HCT116 (cell line): Measurements from ENCODE around the gene ACTN2. TPM values are rescaled to one million over a fixed set of nuclear protein-coding genes. Genes with fewer than 3 reads are reported as not detected.

Experiments
- ATAC-seq: fragments of 200-7000 bp; cut with Tn5 transposase; 2 replicates; pipeline ENCODE4 v1.9.1; 2020; ENCODE audit warnings: mild to moderate bottlenecking, moderate library complexity
- BruUV-seq: library from RNA; stranded (reverse); fragments of 400-500 nt; replicated peaks from 2 replicates; lab custom pipeline; 2021; lab: Mats Ljungman, UMichigan
- CTCF ChIA-PET: fragments of 300-600 bp; sonication (Branson Sonifier 250); formaldehyde crosslinking; loops from one replicate; lab custom pipeline; 2021; ENCODE audit warnings: antibody characterized with exemption; lab: Charles Lee
- POLR2A ChIA-PET: fragments of 300-600, 350-600 bp; sonication (Branson Sonifier 250); formaldehyde crosslinking; loops from one replicate; lab custom pipeline; 2021; ENCODE audit warnings: antibody characterized with exemption; lab: Charles Lee
- RAD21 ChIA-PET, 2 experiments: fragments of 300-600 bp; sonication (Branson Sonifier 250); formaldehyde crosslinking; loops; one replicate each; lab custom pipeline; 2023; ENCODE audit warnings: low total read pairs in 2 of 2; ENCODE audit not compliant: uncharacterized antibody in 2 of 2, unreplicated experiment in 2 of 2, low non-redundant PET in 1 of 2; lab: Charles Lee
- DNase-seq: peaks from one replicate; pipeline ENCODE4 v3.0.0-alpha.2; 2010; ENCODE audit warnings: low read depth, low spot score
- H2AFZ ChIP-seq: fragments of 200-600 bp; shearing (Covaris generic), sonication (generic); 2 replicates; pipeline ENCODE4 v1.6.1; 2017; ENCODE audit warnings: low read depth, mixed run types, mixed read lengths, antibody characterized with exemption, low read length; ENCODE audit not compliant: poor library complexity, severe bottlenecking
- H3K27ac ChIP-seq: 2 replicates; pipeline ENCODE4 v1.5.1; 2012; ENCODE audit warnings: low read depth, low read length
- H3K27me3 ChIP-seq: fragments of 200-600 bp; sonication (generic); 2 replicates; pipeline ENCODE4 v1.6.1; 2016; ENCODE audit warnings: mixed run types, low read length, mixed read lengths; ENCODE audit not compliant: insufficient read depth
- H3K36me3 ChIP-seq, 2 experiments: fragments of 200-500 bp in 1 of 2; fragments of 200-600 bp in 1 of 2; sonication (Bioruptor generic) in 1 of 2; sonication (generic) in 1 of 2; 2 replicates each; pipeline versions ENCODE4 v1.5.1 to v1.6.1; 2014 to 2016; ENCODE audit warnings: low read length in 2 of 2, inconsistent platforms in 1 of 2, mixed read lengths in 1 of 2, mixed run types in 1 of 2; ENCODE audit not compliant: insufficient read depth in 2 of 2, control insufficient read depth in 1 of 2
- H3K4me1 ChIP-seq, 2 experiments: fragments of 200-600 bp in 1 of 2; sonication (generic) in 1 of 2; 2 replicates each; pipeline versions ENCODE4 v1.5.1 to v1.6.1; 2012 to 2017; ENCODE audit warnings: low read length in 2 of 2, inconsistent platforms in 1 of 2, mild to moderate bottlenecking in 1 of 2, mixed read lengths in 1 of 2, mixed run types in 1 of 2, moderate library complexity in 1 of 2; ENCODE audit not compliant: insufficient read depth in 2 of 2, control insufficient read depth in 1 of 2
- H3K4me2 ChIP-seq: fragments of 200-600 bp; sonication (generic); 2 replicates; pipeline ENCODE4 v1.6.1; 2017; ENCODE audit warnings: mixed run types, low read length, mixed read lengths
- H3K4me3 ChIP-seq, 2 experiments: fragments of 200-600 bp in 1 of 2; sonication (generic) in 1 of 2; replicated peaks in 1 of 2; 2 replicates each; pipeline ENCODE4 v1.5.1; 2011 to 2016; ENCODE audit warnings: low read length in 2 of 2, control low read depth in 1 of 2, low read depth in 1 of 2, mild to moderate bottlenecking in 1 of 2, mixed read lengths in 1 of 2, mixed run types in 1 of 2
- H3K79me2 ChIP-seq: fragments of 200-600 bp; sonication (generic); 2 replicates; pipeline ENCODE4 v1.6.1; 2017; ENCODE audit warnings: mild to moderate bottlenecking, mixed run types, low read length, moderate library complexity, mixed read lengths; ENCODE audit not compliant: insufficient read depth
- H3K9ac ChIP-seq: fragments of 200-600 bp; sonication (generic); 2 replicates; pipeline ENCODE4 v1.6.1; 2016; ENCODE audit warnings: low read length, mixed read lengths
- H3K9me2 ChIP-seq: fragments of 200-600 bp; sonication (generic), shearing (Covaris generic); 2 replicates; pipeline ENCODE4 v1.6.1; 2017; ENCODE audit warnings: mixed run types, mild to moderate bottlenecking, moderate library complexity; ENCODE audit not compliant: insufficient read depth
- H3K9me3 ChIP-seq, 2 experiments: fragments of 200-500 bp in 1 of 2; fragments of 200-600 bp in 1 of 2; sonication (Bioruptor generic) in 1 of 2; sonication (generic) in 1 of 2; 2 replicates each; pipeline ENCODE4 v1.6.1; 2014 to 2017; ENCODE audit warnings: low read length in 2 of 2, mixed read lengths in 2 of 2, inconsistent platforms in 1 of 2, low read depth in 1 of 2, mild to moderate bottlenecking in 1 of 2, mixed run types in 1 of 2, moderate library complexity in 1 of 2; ENCODE audit not compliant: control insufficient read depth in 1 of 2, insufficient read depth in 1 of 2
- H4K20me1 ChIP-seq: fragments of 200-600 bp; sonication (generic), shearing (Covaris generic); 2 replicates; pipeline ENCODE4 v1.6.1; 2017; ENCODE audit warnings: mixed run types, mild to moderate bottlenecking, moderate library complexity; ENCODE audit not compliant: insufficient read depth
- CEBPB ChIP-seq: IDR thresholded peaks from 2 replicates; pipeline ENCODE4 v1.6.1; 2012; ENCODE audit warnings: low read depth
- CTCF ChIP-seq, 3 experiments: fragments of 200-600 bp in 1 of 3; sonication (generic) in 1 of 3; IDR thresholded peaks in 2 of 3; conservative IDR thresholded peaks in 1 of 3; 2 replicates each; pipeline ENCODE4 v1.5.1; 2012 to 2017; ENCODE audit warnings: low read depth in 2 of 3, low read length in 2 of 3, antibody characterized with exemption in 1 of 3, borderline replicate concordance in 1 of 3, control low read depth in 1 of 3, mild to moderate bottlenecking in 1 of 3, mixed read lengths in 1 of 3, mixed run types in 1 of 3, moderate library complexity in 1 of 3; ENCODE audit not compliant: insufficient read depth in 1 of 3
- ELF1 ChIP-seq: IDR thresholded peaks from 2 replicates; pipeline ENCODE4 v1.6.1; 2012; ENCODE audit warnings: low read depth, borderline replicate concordance
- EZH2 ChIP-seq: fragments of 200-600 bp; sonication (generic); IDR thresholded peaks from 2 replicates; pipeline ENCODE4 v1.6.1; 2017; ENCODE audit warnings: antibody characterized with exemption, mixed run types
- FOSL1 ChIP-seq: IDR thresholded peaks from 2 replicates; pipeline ENCODE4 v1.6.1; 2012; ENCODE audit warnings: low read depth
- JUND ChIP-seq: IDR thresholded peaks from 2 replicates; pipeline ENCODE4 v1.6.1; 2012
- MAX ChIP-seq: IDR thresholded peaks from 2 replicates; pipeline ENCODE4 v1.6.1; 2012
- POLR2A ChIP-seq: IDR thresholded peaks from 2 replicates; pipeline ENCODE4 v1.7.0; 2011; ENCODE audit warnings: borderline replicate concordance; ENCODE audit not compliant: insufficient read depth, insufficient read length; ENCODE audit errors: extremely low read depth
- POLR2AphosphoS5 ChIP-seq: IDR thresholded peaks from 2 replicates; pipeline ENCODE4 v1.6.1; 2011; ENCODE audit warnings: mild to moderate bottlenecking, low read depth, low read length, moderate library complexity
- REST ChIP-seq: IDR thresholded peaks from 2 replicates; pipeline ENCODE4 v1.6.1; 2012; ENCODE audit warnings: low read depth
- SIN3A ChIP-seq: IDR thresholded peaks from 2 replicates; pipeline ENCODE4 v1.6.1; 2012; ENCODE audit warnings: low read depth
- SP1 ChIP-seq: IDR thresholded peaks from 2 replicates; pipeline ENCODE4 v1.6.1; 2012; ENCODE audit warnings: low read depth
- SRF ChIP-seq: IDR thresholded peaks from 2 replicates; pipeline ENCODE4 v1.6.1; 2012; ENCODE audit warnings: low read depth
- ZFX ChIP-seq: fragments of 450-650 bp; IDR thresholded peaks from 2 replicates; pipeline ENCODE4 v1.6.1; 2017
- intact Hi-C: fragments of 100-400 bp; cut with micrococcal nuclease; formaldehyde crosslinking; loops from 2 replicates; pipeline ENCODE4 v1.10.0; 2022
- total RNA-seq: library from RNA; stranded (reverse); gene quantifications from one replicate; pipeline ENCODE4 v1.2.1, GENCODE V29; 2021; ENCODE audit not compliant: unreplicated experiment

ACTN2 gene
- total RNA-seq, 1 experiment from 2014 or later, result 0.20 TPM

GRCh38 chr1:236686815-236687160, 489 bp downstream of the ACTN2 start:
- Histone ChIP-seq H4K20me1 (no peaks in the 10 kb centered on the region), H3K4me1 (no peaks in the 10 kb centered on the region)
- CTCF ChIA-PET, result no interaction called here
- no peak for DNase-seq
- ATAC-seq, result no peak
- TF ChIP-seq MAX, result no peak
- no peak for TF ChIP-seq CEBPB
- TF ChIP-seq SIN3A, result no peak
- no peak for TF ChIP-seq POLR2A
- no peak for TF ChIP-seq ZFX
- no peak for TF ChIP-seq REST
- no peak for TF ChIP-seq ELF1
- TF ChIP-seq JUND, result no peak
- no peak for TF ChIP-seq CTCF (IDR thresholded peaks at IDR 0.05 in 2 of 3, conservative IDR thresholded peaks at IDR 0.05 in 1 of 3; ENCODE audit: borderline replicate concordance in 1 of 3, insufficient read depth in 1 of 3, low read depth in 2 of 3, low read length in 2 of 3)
- TF ChIP-seq SRF, result no peak
- TF ChIP-seq POLR2AphosphoS5, result no peak
- no peak for TF ChIP-seq FOSL1
- no peak for TF ChIP-seq SP1
- TF ChIP-seq EZH2, result no peak
- TF ChIP-seq, all 23 proteins: peak for 0
- Histone ChIP-seq H3K36me3 (no peaks in the 10 kb centered on the region), H3K79me2 (no peaks in the 10 kb centered on the region), H3K9ac (no peak overlapping the region), H2AFZ (no peak overlapping the region), H3K27ac (no peak overlapping the region), H3K9me3 (no peaks in the 10 kb centered on the region), H3K27me3 (peaks cover 18% of the 10 kb centered on the region), H3K4me2 (no peak overlapping the region), H3K9me2 (no peaks in the 10 kb centered on the region), H3K4me3 (no peak overlapping the region)
- POLR2A ChIA-PET, result no interaction called here
- no TSS peak for BruUV-seq
- RAD21 ChIA-PET, result no interaction called here
- intact Hi-C loops, result no loop called here
